GM23338 (cell line): ENCODE measurements around the gene BICC1. TPM values are rescaled to one million over a fixed set of nuclear protein-coding genes. Genes with fewer than 3 reads are reported as not detected.

Source experiments
- ATAC-seq: fragments of 200-7000 bp; cut with Tn5 transposase; 3 replicates; pipeline ENCODE4 v1.9.1; 2020
- DNase-seq: peaks from one replicate; pipeline ENCODE4 v3.0.0-alpha.2; 2015; ENCODE audit warnings: low spot score
- H2AFZ ChIP-seq: fragments of 200-600 bp; sonication (generic); 2 replicates; pipeline ENCODE4 v1.8.0; 2016; ENCODE audit warnings: antibody characterized with exemption, mild to moderate bottlenecking, moderate library complexity
- H3F3A ChIP-seq: fragments of 200-600 bp; sonication (generic); replicated peaks from 2 replicates; pipeline ENCODE4 v1.8.0; 2017; ENCODE audit warnings: antibody characterized with exemption, mixed run types, low read depth
- H3K27ac ChIP-seq: fragments of 200-600 bp; sonication (generic); 2 replicates; pipeline ENCODE4 v1.6.1; 2016; ENCODE audit warnings: low read depth
- H3K27me3 ChIP-seq: fragments of 200-600 bp; sonication (generic); 2 replicates; pipeline ENCODE4 v1.8.0; 2016; ENCODE audit warnings: mild to moderate bottlenecking, mixed run types, moderate library complexity; ENCODE audit not compliant: insufficient read depth
- H3K36me3 ChIP-seq: fragments of 200-600 bp; sonication (generic); 2 replicates; pipeline ENCODE4 v1.8.0; 2016; ENCODE audit warnings: mild to moderate bottlenecking; ENCODE audit not compliant: insufficient read depth
- H3K4me1 ChIP-seq: fragments of 200-600 bp; sonication (generic); 2 replicates; pipeline ENCODE4 v1.8.0; 2016; ENCODE audit warnings: mild to moderate bottlenecking, moderate library complexity; ENCODE audit not compliant: insufficient read depth
- H3K4me2 ChIP-seq: fragments of 200-600 bp; sonication (generic); 2 replicates; pipeline ENCODE4 v1.7.1; 2017; ENCODE audit warnings: mixed run types
- H3K4me3 ChIP-seq: fragments of 200-600 bp; sonication (generic); 2 replicates; pipeline ENCODE4 v1.6.1; 2016; ENCODE audit warnings: mixed run types
- H3K79me2 ChIP-seq: fragments of 200-600 bp; sonication (generic); replicated peaks from 2 replicates; pipeline ENCODE4 v1.8.0; 2017; ENCODE audit warnings: mild to moderate bottlenecking; ENCODE audit not compliant: insufficient read depth
- H3K9me2 ChIP-seq: fragments of 200-600 bp; sonication (generic); 2 replicates; pipeline ENCODE4 v1.8.0; 2017; ENCODE audit not compliant: insufficient read depth
- H4K20me1 ChIP-seq: fragments of 200-600 bp; sonication (generic); replicated peaks from 2 replicates; pipeline ENCODE4 v1.8.0; 2017; ENCODE audit warnings: mild to moderate bottlenecking; ENCODE audit not compliant: insufficient read depth
- H3K27ac Mint-ChIP-seq: 2 replicates; pipeline ENCODE4 v1.8.0; 2020; ENCODE audit warnings: inconsistent platforms, mild to moderate bottlenecking, moderate library complexity, mixed read lengths
- H3K27me3 Mint-ChIP-seq: 3 replicates; pipeline ENCODE4 v1.8.0; 2022; ENCODE audit warnings: low read depth, mild to moderate bottlenecking, moderate library complexity, mixed read lengths, inconsistent platforms; ENCODE audit not compliant: insufficient read depth, poor library complexity
- H3K36me3 Mint-ChIP-seq: 3 replicates; pipeline ENCODE4 v1.8.0; 2021; ENCODE audit warnings: low read depth, mild to moderate bottlenecking, inconsistent platforms, moderate library complexity, mixed read lengths
- H3K4me1 Mint-ChIP-seq: 3 replicates; pipeline ENCODE4 v1.8.0; 2020; ENCODE audit warnings: mild to moderate bottlenecking, inconsistent platforms, mixed read lengths
- H3K4me3 Mint-ChIP-seq: 3 replicates; pipeline ENCODE4 v1.8.0; 2021; ENCODE audit warnings: moderate library complexity, mild to moderate bottlenecking, inconsistent platforms, mixed read lengths
- H3K9me3 Mint-ChIP-seq: 3 replicates; pipeline ENCODE4 v1.8.0; 2020; ENCODE audit warnings: moderate library complexity, mild to moderate bottlenecking, inconsistent platforms, mixed read lengths
- CREB1 ChIP-seq: fragments of 250-450 bp; sonication (Bioruptor Pico); IDR thresholded peaks from 2 replicates; pipeline ENCODE4 v1.5.0; 2020; ENCODE audit warnings: low read depth, mild to moderate bottlenecking, moderate library complexity
- CTCF ChIP-seq, 2 experiments: fragments of 200-600 bp in 1 of 2; sonication (generic) in 1 of 2; conservative IDR thresholded peaks; 2 replicates each; pipeline versions ENCODE4 v1.5.1 to v1.6.1; 2016 to 2017; ENCODE audit warnings: antibody characterized with exemption in 2 of 2, low read depth in 2 of 2, mild to moderate bottlenecking in 2 of 2, moderate library complexity in 1 of 2
- ETS1 ChIP-seq: IDR thresholded peaks from 2 replicates; pipeline ENCODE4 v1.6.1; 2016; ENCODE audit warnings: antibody characterized with exemption
- EZH2 ChIP-seq: fragments of 200-600 bp; sonication (generic); IDR thresholded peaks from one replicate; pipeline ENCODE4 v1.8.0; 2017; ENCODE audit warnings: antibody characterized with exemption, mild to moderate bottlenecking, low read depth; ENCODE audit not compliant: unreplicated experiment
- EZH2phosphoT487 ChIP-seq: fragments of 200-600 bp; sonication (generic); IDR thresholded peaks from one replicate; pipeline ENCODE4 v1.8.1; 2018; ENCODE audit warnings: antibody characterized with exemption; ENCODE audit not compliant: unreplicated experiment
- JUNB ChIP-seq: IDR thresholded peaks from one replicate; pipeline ENCODE4 v1.6.1; 2016; ENCODE audit warnings: antibody characterized with exemption; ENCODE audit not compliant: unreplicated experiment
- NANOG ChIP-seq: IDR thresholded peaks from 2 replicates; pipeline ENCODE4 v1.6.1; 2016; ENCODE audit warnings: antibody characterized with exemption, borderline replicate concordance
- POLR2AphosphoS5 ChIP-seq: IDR thresholded peaks from 2 replicates; pipeline ENCODE4 v1.6.1; 2016; ENCODE audit warnings: antibody characterized with exemption, low read depth
- REST ChIP-seq: IDR thresholded peaks from one replicate; pipeline ENCODE4 v1.6.1; 2018; ENCODE audit warnings: antibody characterized with exemption; ENCODE audit not compliant: unreplicated experiment
- STAT1 ChIP-seq: IDR thresholded peaks from one replicate; pipeline ENCODE4 v1.6.1; 2016; ENCODE audit warnings: antibody characterized with exemption; ENCODE audit not compliant: unreplicated experiment
- ZNF114 ChIP-seq: fragments of 250-450 bp; sonication (Bioruptor Pico); IDR thresholded peaks from 2 replicates; pipeline ENCODE4 v1.5.0; 2020; ENCODE audit warnings: mild to moderate bottlenecking, moderate library complexity
- ZNF331 ChIP-seq: fragments of 250-450 bp; sonication (Bioruptor Pico); IDR thresholded peaks from 2 replicates; pipeline ENCODE4 v1.5.0; 2020; ENCODE audit warnings: low read depth, mild to moderate bottlenecking, moderate library complexity
- ZNF462 ChIP-seq: fragments of 250-450 bp; sonication (Bioruptor Pico); IDR thresholded peaks from 2 replicates; pipeline ENCODE4 v1.5.0; 2020; ENCODE audit warnings: mild to moderate bottlenecking, moderate library complexity
- polyA plus RNA-seq: library from polyadenylated mRNA; unstranded; fragments of >200 nt; fragmentation: Nextera tagmentation; extraction: Ambion mirVana; gene quantifications from 2 replicates; pipeline ENCODE4 v1.2.1, GENCODE V29; 2016
- total RNA-seq: library from RNA; depleted of rRNA; stranded (reverse); fragments of >200 nt; shearing (Covaris generic); gene quantifications from 2 replicates; pipeline ENCODE4 v1.2.3, GENCODE V29; 2014

The BICC1 gene
- total and polyA plus RNA-seq, 2 experiments from 2014 or later, result 1.3 to 2.2 TPM

- Mint-ChIP-seq H3K27me3 (peaks cover 1% of the 10 kb centered on the region), H3K4me1 (no peaks in the 10 kb centered on the region), H3K4me3 (no peak overlapping the region), H3K36me3 (no peaks in the 10 kb centered on the region), H3K27ac (no peak overlapping the region), H3K9me3 (no peaks in the 10 kb centered on the region)
- no peaks in the 10 kb centered on the region for H3K27me3 ChIP-seq
- no peak for TF ChIP-seq POLR2AphosphoS5
- TF ChIP-seq EZH2phosphoT487, result no peak
- TF ChIP-seq CTCF (conservative IDR thresholded peaks at IDR 0.05; ENCODE audit: low read depth in 2 of 2), result no peak
- TF ChIP-seq ZNF114 (CRISPR knock-in tag), result no peak
- no peak for TF ChIP-seq STAT1
- TF ChIP-seq ZNF331 (CRISPR knock-in tag), result no peak
- TF ChIP-seq JUNB, result no peak
- no peak for TF ChIP-seq NANOG
- TF ChIP-seq ETS1, result no peak
- no peak for TF ChIP-seq CREB1 (CRISPR knock-in tag)
- TF ChIP-seq EZH2, result no peak
- TF ChIP-seq ZNF462 (CRISPR knock-in tag), result no peak
- no peak for TF ChIP-seq REST
- H3K36me3 ChIP-seq, result no peaks in the 10 kb centered on the region
- H4K20me1 ChIP-seq, result no peaks in the 10 kb centered on the region
- H3K9me2 ChIP-seq, result no peaks in the 10 kb centered on the region
- H3F3A ChIP-seq, result no peaks in the 10 kb centered on the region
- H2AFZ ChIP-seq, result no peak overlapping the region
- no peaks in the 10 kb centered on the region for H3K79me2 ChIP-seq
- no peak overlapping the region for H3K4me2 ChIP-seq
- DNase-seq (no peak), ATAC-seq (no peak)
- no peak overlapping the region for H3K4me3 ChIP-seq
- no peaks in the 10 kb centered on the region for H3K4me1 ChIP-seq
- H3K27ac ChIP-seq, result no peak overlapping the region
Observed at GRCh38 chr10:58546722-58547445, 34.2 kb downstream of the BICC1 start.
